Liver (tissue), 9 donors: ENCODE measurements around the gene TFF3. TPM values are rescaled to one million over a fixed set of nuclear protein-coding genes. Genes with fewer than 3 reads are reported as not detected.

ENCODE experiments used
- DNase-seq: peaks from one replicate; pipeline ENCODE4 v3.0.0-alpha.2; 2017; ENCODE audit warnings: low spot score
- H3K27ac ChIP-seq, 2 donors: one replicate each; pipeline ENCODE4 v1.7.0; 2013; ENCODE audit warnings: inconsistent platforms in 2 of 2, low read length in 2 of 2, control low read depth in 1 of 2, low read depth in 1 of 2, mild to moderate bottlenecking in 1 of 2
- H3K27me3 ChIP-seq, 4 donors: one replicate each; pipeline versions ENCODE4 v1.6.1 to v1.7.0; 2013; ENCODE audit warnings: low read length in 3 of 4, inconsistent platforms in 1 of 4, mild to moderate bottlenecking in 1 of 4, moderate library complexity in 1 of 4; ENCODE audit not compliant: control insufficient read depth in 4 of 4, insufficient read depth in 4 of 4
- H3K36me3 ChIP-seq, 4 donors: one replicate each; pipeline versions ENCODE4 v1.6.1 to v1.7.0; 2013; ENCODE audit warnings: low read length in 3 of 4, mild to moderate bottlenecking in 3 of 4, low read depth in 1 of 4, moderate library complexity in 1 of 4; ENCODE audit not compliant: control insufficient read depth in 4 of 4, insufficient read depth in 3 of 4
- H3K4me1 ChIP-seq, 4 donors: one replicate each; pipeline versions ENCODE4 v1.6.1 to v1.7.0; 2013; ENCODE audit warnings: low read length in 3 of 4, mild to moderate bottlenecking in 3 of 4, moderate library complexity in 1 of 4; ENCODE audit not compliant: control insufficient read depth in 4 of 4, insufficient read depth in 4 of 4
- H3K4me3 ChIP-seq, 3 donors: one replicate each; pipeline versions ENCODE4 v1.6.1 to v1.7.0; 2013; ENCODE audit warnings: low read length in 3 of 3, control low read depth in 1 of 3, low read depth in 1 of 3, mild to moderate bottlenecking in 1 of 3
- H3K9ac ChIP-seq, 2 donors: one replicate each; pipeline ENCODE4 v1.7.0; 2013; ENCODE audit warnings: low read length in 2 of 2, mild to moderate bottlenecking in 2 of 2, moderate library complexity in 2 of 2, control low read depth in 1 of 2, low read depth in 1 of 2
- H3K9me3 ChIP-seq, 4 donors: one replicate each; pipeline versions ENCODE4 v1.6.1 to v1.7.0; 2013; ENCODE audit warnings: low read length in 3 of 4; ENCODE audit not compliant: control insufficient read depth in 4 of 4
- ATF3 ChIP-seq: IDR thresholded peaks from 2 replicates; pipeline ENCODE4 v1.6.1; 2016; ENCODE audit warnings: antibody characterized with exemption
- CTCF ChIP-seq: fragments of 150-350 bp; IDR thresholded peaks from 2 replicates; pipeline ENCODE4 v1.5.1; 2017; ENCODE audit warnings: improper control_type of control experiment, low read depth, low read length; ENCODE audit not compliant: missing input control
- EGR1 ChIP-seq, 2 donors: IDR thresholded peaks; 2 replicates each; pipeline ENCODE4 v1.6.1; 2016 to 2018; ENCODE audit warnings: antibody characterized with exemption in 2 of 2, low read depth in 2 of 2
- FOXA1 ChIP-seq: IDR thresholded peaks from 2 replicates; pipeline ENCODE4 v1.6.1; 2016; ENCODE audit warnings: antibody characterized with exemption
- FOXA2 ChIP-seq: IDR thresholded peaks from 2 replicates; pipeline ENCODE4 v1.6.1; 2016; ENCODE audit warnings: antibody characterized with exemption
- GABPA ChIP-seq, 2 donors: IDR thresholded peaks in 1 of 2; conservative IDR thresholded peaks in 1 of 2; 2 replicates each; pipeline ENCODE4 v1.6.1; 2016; ENCODE audit warnings: antibody characterized with exemption in 2 of 2, mild to moderate bottlenecking in 1 of 2, moderate library complexity in 1 of 2
- HNF4A ChIP-seq, 2 donors: conservative IDR thresholded peaks; 2 replicates each; pipeline ENCODE4 v1.6.1; 2016; ENCODE audit warnings: antibody characterized with exemption in 2 of 2, mild to moderate bottlenecking in 2 of 2
- HNF4G ChIP-seq: IDR thresholded peaks from 2 replicates; pipeline ENCODE4 v1.6.1; 2016; ENCODE audit warnings: antibody characterized with exemption
- JUND ChIP-seq, 2 donors: IDR thresholded peaks; 2 replicates each; pipeline ENCODE4 v1.6.1; 2016; ENCODE audit warnings: antibody characterized with exemption in 2 of 2
- MAX ChIP-seq: IDR thresholded peaks from 2 replicates; pipeline ENCODE4 v1.6.1; 2016; ENCODE audit warnings: antibody characterized with exemption
- NR2F2 ChIP-seq: IDR thresholded peaks from 2 replicates; pipeline ENCODE4 v1.6.1; 2016; ENCODE audit warnings: antibody characterized with exemption
- RAD21 ChIP-seq, 2 donors: IDR thresholded peaks; 2 replicates each; pipeline ENCODE4 v1.6.1; 2016; ENCODE audit warnings: antibody characterized with exemption in 2 of 2, mild to moderate bottlenecking in 2 of 2
- REST ChIP-seq: IDR thresholded peaks from 2 replicates; pipeline ENCODE4 v1.6.1; 2016; ENCODE audit warnings: antibody characterized with exemption, mild to moderate bottlenecking
- RXRA ChIP-seq, 2 donors: IDR thresholded peaks; 2 replicates each; pipeline ENCODE4 v1.6.1; 2017 to 2018; ENCODE audit warnings: antibody characterized with exemption in 2 of 2, mild to moderate bottlenecking in 1 of 2
- SP1 ChIP-seq: IDR thresholded peaks from 2 replicates; pipeline ENCODE4 v1.6.1; 2018; ENCODE audit warnings: antibody characterized with exemption, mild to moderate bottlenecking
- TAF1 ChIP-seq: conservative IDR thresholded peaks from 2 replicates; pipeline ENCODE4 v1.6.1; 2016; ENCODE audit warnings: antibody characterized with exemption, mild to moderate bottlenecking
- YY1 ChIP-seq: IDR thresholded peaks from 2 replicates; pipeline ENCODE4 v1.6.1; 2016; ENCODE audit warnings: antibody characterized with exemption, mild to moderate bottlenecking
- ZBTB33 ChIP-seq: IDR thresholded peaks from 2 replicates; pipeline ENCODE4 v1.6.1; 2016; ENCODE audit warnings: antibody characterized with exemption
- WGBS: extraction: QIAGEN DNeasy Blood & Tissue Kit; methylation state at CpG from one replicate; pipeline ENCODE4 v1.1.7; 2013; 5-methylcytosine and 5-hydroxymethylcytosine counted together
- polyA plus RNA-seq, 2 donors: library from polyadenylated mRNA; stranded (reverse) in 1 of 2; unstranded in 1 of 2; fragments of 200-250 nt in 1 of 2; fragments of >200 nt in 1 of 2; fragmentation: Nextera tagmentation in 1 of 2; extraction: Ambion mirVana in 1 of 2; gene quantifications; one replicate each; pipeline versions ENCODE4 v1.2.1 to v1.2.3, GENCODE V29; 2013 to 2015
- total RNA-seq, 2 donors: library from RNA; depleted of rRNA; stranded (reverse); fragments of >200 nt; gene quantifications; one replicate each; pipeline ENCODE4 v1.2.3, GENCODE V29; 2014
- donor health status: healthy.
- donor health status: healthy.
- donor health status: healthy.
- donor health status: healthy.
- donor health status: healthy.

TFF3 gene
- total and polyA plus RNA-seq, 4 donors = 0.09 to 4.1 (median 1.5) TPM

- TF ChIP-seq CTCF = no peak
- no peak for TF ChIP-seq GABPA (IDR thresholded peaks at IDR 0.05 in 1 of 2, conservative IDR thresholded peaks at IDR 0.05 in 1 of 2)
- no peak for TF ChIP-seq HNF4A (conservative IDR thresholded peaks at IDR 0.05)
- no peak for TF ChIP-seq FOXA2
- no peak for TF ChIP-seq FOXA1
- no peak for TF ChIP-seq SP1
- no peak for TF ChIP-seq JUND (IDR thresholded peaks at IDR 0.05)
- TF ChIP-seq YY1 = no peak
- TF ChIP-seq EGR1 (IDR thresholded peaks at IDR 0.05; ENCODE audit: low read depth in 2 of 2) = no peak
- TF ChIP-seq NR2F2 = no peak
Measured at GRCh38 chr21:42336054-42336453, 20.8 kb upstream of the TFF3 start (continued).

- no peaks in the 10 kb centered on the region for H3K27me3 ChIP-seq
- no peaks in the 10 kb centered on the region for H3K4me1 ChIP-seq
- no peak overlapping the region for H3K9ac ChIP-seq
- no peaks in the 10 kb centered on the region for H3K36me3 ChIP-seq
- no peak overlapping the region for H3K4me3 ChIP-seq
- TF ChIP-seq HNF4G = no peak
- TF ChIP-seq MAX = no peak
- TF ChIP-seq NR2F2 = no peak
- TF ChIP-seq CTCF = no peak
- no peak for TF ChIP-seq TAF1
- no peak for TF ChIP-seq HNF4A (conservative IDR thresholded peaks at IDR 0.05)
- TF ChIP-seq GABPA (IDR thresholded peaks at IDR 0.05 in 1 of 2, conservative IDR thresholded peaks at IDR 0.05 in 1 of 2) = no peak
- TF ChIP-seq ZBTB33 = no peak
- no peak for TF ChIP-seq RAD21 (IDR thresholded peaks at IDR 0.05)
- TF ChIP-seq ATF3 = no peak
- TF ChIP-seq FOXA2 = no peak
- no peak for TF ChIP-seq SP1
- TF ChIP-seq RXRA (IDR thresholded peaks at IDR 0.05) = no peak
- TF ChIP-seq JUND (IDR thresholded peaks at IDR 0.05) = no peak
- no peak for TF ChIP-seq REST
- no peak for TF ChIP-seq EGR1 (IDR thresholded peaks at IDR 0.05; ENCODE audit: low read depth in 2 of 2)
- TF ChIP-seq YY1 = no peak
- no peak for TF ChIP-seq FOXA1
- 70% methylated on average over 5 of the region's 5 CpGs for WGBS
- peak; percentile 12 for DNase-seq
- no peaks in the 10 kb centered on the region for H3K9me3 ChIP-seq
- H3K27ac ChIP-seq = no peak overlapping the region
Measured at GRCh38 chr21:42332557-42333317, 17.5 kb upstream of the TFF3 start.
